Measurements from ENCODE around the gene ADORA1.

Gene ADORA1

GRCh38 chr1:203095061-203095690 is 32.4 kb upstream of the ADORA1 start:
- no peak for DNase-seq

DNA sequence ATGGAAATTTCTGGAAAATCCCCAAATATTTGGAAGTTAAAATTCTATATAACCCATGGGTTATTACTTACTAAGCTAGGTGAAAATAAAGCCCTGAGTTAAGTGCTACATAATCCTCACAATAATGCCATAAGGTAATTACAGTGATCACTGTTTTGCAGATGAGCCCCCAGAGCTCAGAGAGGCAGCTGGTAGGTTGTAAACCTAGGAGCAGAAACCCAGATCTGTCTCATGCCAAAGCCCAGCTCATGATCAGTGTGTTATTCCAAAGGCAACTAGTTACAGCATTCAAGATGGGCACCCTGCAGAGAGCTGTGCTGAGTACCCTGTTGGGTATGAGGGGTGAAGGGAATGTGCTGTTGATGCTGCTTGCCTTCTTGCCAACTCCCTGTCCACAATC is 31.0 kb upstream of the ADORA1 start:
- DNase-seq = no peak

GRCh38 chr1:203097001-203097400 is 30.5 kb upstream of the ADORA1 start:
- no peak for DNase-seq

- no peak for DNase-seq
Observed at GRCh38 chr1:203098445-203098844, 29.1 kb upstream of the ADORA1 start.

DNA sequence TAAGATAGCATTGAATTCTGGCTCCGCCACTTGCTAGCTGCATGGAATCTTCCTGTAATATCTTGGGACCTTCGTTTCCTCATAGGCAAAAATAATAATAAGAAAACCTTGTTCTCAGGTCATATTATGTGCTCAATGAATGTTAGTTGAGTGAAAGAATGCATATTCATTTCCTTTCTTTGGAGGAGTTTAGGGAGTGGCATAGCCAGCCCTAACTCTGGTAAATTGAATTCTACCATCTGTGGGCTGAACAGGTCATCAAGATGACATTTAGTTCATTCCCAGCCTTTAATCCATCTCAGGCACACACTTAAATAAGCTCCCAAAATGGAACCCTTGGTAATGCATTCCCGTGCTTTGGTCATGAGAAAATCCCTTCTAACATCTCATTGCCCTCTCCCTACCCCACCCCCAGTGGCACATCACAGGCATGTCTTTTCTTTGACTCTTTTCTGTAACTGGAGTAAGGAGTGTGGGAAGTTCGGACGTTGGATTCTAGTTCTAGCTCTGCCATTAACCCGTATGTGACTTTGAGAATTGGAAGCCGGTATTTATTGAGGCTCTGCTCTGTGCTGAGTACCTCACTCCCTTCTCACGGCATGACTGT is 28.5 kb upstream of the ADORA1 start:
- no peak for DNase-seq

- DNase-seq = no peak
Observed at GRCh38 chr1:203099805-203100515, 27.6 kb upstream of the ADORA1 start.

- DNase-seq = no peak
Observed at GRCh38 chr1:203100516-203100869, 27.0 kb upstream of the ADORA1 start.

- DNase-seq = no peak
Observed at GRCh38 chr1:203101813-203102634, 25.5 kb upstream of the ADORA1 start.

DNA sequence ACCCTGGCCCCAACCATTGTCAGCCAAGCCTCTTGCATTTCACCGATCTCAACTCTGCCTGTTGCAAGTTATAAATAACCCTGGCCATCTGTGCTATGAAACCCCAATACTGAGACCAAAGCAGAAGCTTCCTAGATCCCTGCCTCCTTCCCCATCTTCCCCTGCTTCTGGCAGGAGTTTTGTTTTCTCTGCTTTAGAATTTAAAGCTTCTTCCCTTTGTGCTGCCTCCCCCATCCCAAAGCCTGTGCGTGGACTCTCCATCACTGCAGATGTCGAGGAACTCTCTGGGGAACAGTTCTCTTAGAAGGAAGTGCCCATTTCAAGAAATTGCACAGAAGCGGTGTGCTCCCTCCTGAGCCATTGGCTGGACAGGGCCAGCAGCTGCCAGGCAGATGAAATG is 24.3 kb upstream of the ADORA1 start:
- DNase-seq = no peak

- no peak for DNase-seq
Observed at GRCh38 chr1:203103829-203104495, 23.6 kb upstream of the ADORA1 start.

DNA sequence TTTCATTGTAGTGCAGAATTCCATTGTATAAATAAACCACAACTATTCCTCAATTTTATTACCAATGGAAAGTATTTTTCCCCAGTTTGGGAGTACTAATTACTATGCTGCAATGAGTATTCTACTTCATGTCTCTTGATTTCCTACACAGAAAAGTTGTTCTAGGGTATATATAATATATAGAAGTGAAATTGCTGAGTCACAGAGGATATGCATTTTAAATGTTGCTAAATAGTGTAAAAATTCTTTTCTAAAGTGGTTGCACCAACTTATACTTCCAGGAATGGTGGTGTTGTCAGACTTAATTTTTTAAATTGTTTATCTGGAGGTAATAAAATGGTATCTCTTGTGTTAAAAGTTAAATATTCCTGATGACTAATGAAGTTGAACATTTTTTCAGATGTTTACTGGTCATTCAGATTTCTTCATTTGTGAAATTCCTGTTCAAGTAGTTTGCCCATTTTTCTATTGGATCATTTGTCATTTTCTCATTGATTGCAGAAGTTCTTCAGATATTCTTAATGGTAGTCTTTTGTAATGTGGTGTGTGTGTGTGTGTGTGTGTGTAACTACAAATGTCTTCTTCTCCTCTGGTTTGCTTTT is 22.6 kb upstream of the ADORA1 start:
- DNase-seq = no peak

GRCh38 chr1:203112475-203112874 is 15.1 kb upstream of the ADORA1 start:
- no peak for DNase-seq

- DNase-seq = no peak
Observed at GRCh38 chr1:203113308-203113707, 14.2 kb upstream of the ADORA1 start.

- DNase-seq = no peak
Observed at GRCh38 chr1:203114202-203114601, 13.3 kb upstream of the ADORA1 start.

DNA sequence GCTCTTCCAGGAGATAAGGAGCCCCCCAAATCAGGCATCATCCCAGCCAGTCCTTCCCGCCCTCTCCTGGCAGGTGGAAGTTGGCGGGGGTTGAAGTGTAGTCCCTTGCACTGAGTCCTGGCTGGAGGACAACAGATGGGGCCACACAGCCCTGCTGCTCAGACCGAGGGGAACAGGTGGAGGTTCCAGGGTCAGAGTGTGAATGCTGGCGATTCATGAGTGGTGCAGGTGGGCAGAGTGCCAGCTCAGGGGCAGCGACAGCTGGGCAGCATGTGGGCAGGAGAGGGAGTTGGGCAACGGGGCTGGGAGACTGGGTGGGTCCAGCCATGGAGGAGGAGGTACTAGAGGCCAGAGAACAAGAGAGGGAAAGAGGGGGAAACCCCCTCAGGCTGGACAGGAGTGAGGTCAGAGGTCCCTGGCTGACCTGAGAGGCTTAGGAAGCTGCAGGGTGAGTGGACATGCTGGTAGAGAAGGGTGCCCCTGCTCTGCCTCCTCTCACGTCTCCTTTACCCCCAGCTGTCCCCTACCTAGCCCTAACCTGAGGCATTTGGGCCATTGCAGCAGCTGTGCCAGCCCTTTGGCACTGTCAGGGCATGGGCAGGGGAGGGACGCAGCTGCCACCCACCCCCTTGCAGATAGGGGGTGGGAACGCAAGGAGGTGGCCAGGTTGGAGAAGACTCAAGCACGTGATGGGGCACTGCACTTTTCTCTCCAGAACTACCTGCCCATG is 11.3 kb upstream of the ADORA1 start:
- no peak for DNase-seq

- DNase-seq = peak; percentile 51
Observed at GRCh38 chr1:203117611-203118575, 9.6 kb upstream of the ADORA1 start.

DNA sequence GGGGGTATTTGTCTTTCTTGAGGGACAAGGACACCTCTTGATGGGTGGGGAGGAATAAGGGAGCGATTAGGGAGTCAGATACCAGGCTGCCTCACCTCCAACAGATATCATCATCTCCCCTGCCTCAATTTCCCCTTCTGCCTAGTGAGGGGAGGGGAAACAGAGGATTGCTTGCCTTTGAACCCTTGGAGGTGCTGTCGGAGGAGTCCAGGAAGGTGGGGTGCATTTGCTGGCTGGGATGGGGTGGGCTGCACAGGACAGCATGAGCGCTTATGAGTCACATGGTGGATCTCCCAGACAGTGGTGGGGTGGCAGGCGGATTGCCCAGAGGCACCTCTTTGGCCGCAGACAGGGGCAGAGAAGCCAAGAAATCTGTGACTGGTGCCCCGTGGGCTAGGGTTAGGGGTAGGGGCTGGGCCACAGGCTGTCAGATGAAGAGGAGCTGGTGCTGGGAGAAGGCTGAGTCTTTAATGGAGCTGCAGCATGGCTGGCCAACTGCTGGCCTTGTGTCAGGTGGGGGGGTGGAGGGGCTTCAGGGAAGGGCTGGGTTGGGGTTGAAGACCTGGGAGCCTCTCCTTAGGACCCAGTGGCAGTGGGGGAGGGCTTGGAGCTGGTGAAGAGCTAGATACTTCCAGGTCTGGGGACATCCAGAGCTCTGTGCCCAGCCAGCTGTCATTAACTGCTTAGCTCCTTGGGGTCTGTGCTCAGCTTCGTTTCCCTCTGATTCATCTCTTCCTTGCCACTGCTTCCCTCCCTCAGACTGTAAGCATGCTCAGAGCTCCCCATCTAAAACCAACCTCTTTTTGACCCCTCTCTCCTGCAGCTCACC is 7.0 kb upstream of the ADORA1 start:
- DNase-seq = no peak

GRCh38 chr1:203121186-203122015 is 6.1 kb upstream of the ADORA1 start:
- DNase-seq = no peak

DNA sequence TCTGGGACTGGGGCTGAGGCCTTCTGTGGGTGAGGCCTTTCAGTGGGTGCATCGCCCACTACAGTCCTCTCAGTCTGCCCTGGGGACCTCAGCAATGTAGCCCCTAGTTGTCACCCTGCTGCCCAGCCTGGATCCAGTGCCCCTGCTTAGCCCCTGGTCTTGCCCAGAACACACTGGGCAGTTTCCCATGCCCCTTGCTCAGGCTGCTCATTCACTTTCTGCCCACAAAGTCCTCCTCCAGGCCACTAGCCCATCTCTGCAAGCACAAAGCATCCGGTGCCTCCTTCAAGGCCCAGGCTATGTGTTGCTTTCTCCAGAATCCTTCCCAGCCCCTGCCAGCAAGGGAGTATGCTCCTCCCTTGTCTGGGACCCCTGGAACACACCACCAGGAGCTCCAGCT is 5.4 kb upstream of the ADORA1 start:
- DNase-seq = no peak

Measured in DMS153 (cell line).